PC-3 (cell line): ENCODE results near the gene OPALIN. TPM values are rescaled to one million over a fixed set of nuclear protein-coding genes. Genes with fewer than 3 reads are reported as not detected.

Experiments used
- ATAC-seq: fragments of 200-7000 bp; cut with Tn5 transposase; 2 replicates; pipeline ENCODE4 v1.9.1; 2020; ENCODE audit warnings: mild to moderate bottlenecking, moderate library complexity
- BruUV-seq: library from RNA; stranded (reverse); fragments of 400-500 nt; replicated peaks from 2 replicates; lab custom pipeline; 2021; lab: Mats Ljungman, UMichigan
- CTCF ChIA-PET: fragments of 300-600 bp; sonication (Branson Sonifier 250); formaldehyde crosslinking; loops from one replicate; lab custom pipeline; 2022; ENCODE audit warnings: antibody characterized with exemption; lab: Charles Lee
- POLR2A ChIA-PET: fragments of 300-600 bp; sonication (Branson Sonifier 250); formaldehyde crosslinking; loops from one replicate; lab custom pipeline; 2022; ENCODE audit warnings: antibody characterized with exemption; ENCODE audit not compliant: unreplicated experiment; lab: Charles Lee
- DNase-seq: peaks from one replicate; pipeline ENCODE4 v3.0.0-alpha.2; 2015
- H2AFZ ChIP-seq: fragments of 300-600 bp; sonication (generic); 2 replicates; pipeline ENCODE4 v1.6.0; 2016; ENCODE audit warnings: antibody characterized with exemption, low read length
- H3F3A ChIP-seq: fragments of 300-600 bp; sonication (generic); one replicate; pipeline ENCODE4 v1.6.0; 2017; ENCODE audit warnings: antibody characterized with exemption, low read length, control low read depth, mild to moderate bottlenecking; ENCODE audit not compliant: unreplicated experiment
- H3K27ac ChIP-seq: fragments of 300-600 bp; sonication (generic); 2 replicates; pipeline ENCODE4 v1.5.1; 2016; ENCODE audit warnings: mild to moderate bottlenecking, low read length
- H3K27me3 ChIP-seq: fragments of 300-600 bp; sonication (generic); 2 replicates; pipeline ENCODE4 v1.6.1; 2016; ENCODE audit warnings: low read length, mixed read lengths
- H3K36me3 ChIP-seq: fragments of 300-600 bp; sonication (generic); 2 replicates; pipeline ENCODE4 v1.6.1; 2016; ENCODE audit warnings: low read depth, mixed run types, low read length, mixed read lengths
- H3K4me1 ChIP-seq: fragments of 300-600 bp; sonication (generic); 2 replicates; pipeline ENCODE4 v1.5.1; 2016; ENCODE audit warnings: low read length; ENCODE audit not compliant: insufficient read depth
- H3K4me2 ChIP-seq: fragments of 300-600 bp; sonication (generic); 2 replicates; pipeline ENCODE4 v1.6.0; 2016; ENCODE audit warnings: low read length
- H3K4me3 ChIP-seq: fragments of 300-600 bp; sonication (generic); 2 replicates; pipeline ENCODE4 v1.5.1; 2016; ENCODE audit warnings: mild to moderate bottlenecking, low read length, mixed read lengths
- H3K79me2 ChIP-seq: fragments of 300-600 bp; sonication (generic); 2 replicates; pipeline ENCODE4 v1.6.1; 2017; ENCODE audit warnings: low read length, mixed read lengths
- H3K9ac ChIP-seq: fragments of 300-600 bp; sonication (generic); 2 replicates; pipeline ENCODE4 v1.6.0; 2016; ENCODE audit warnings: mild to moderate bottlenecking, low read length
- H3K9me2 ChIP-seq: fragments of 300-600 bp; sonication (generic); replicated peaks from 2 replicates; pipeline ENCODE4 v1.6.1; 2016; ENCODE audit warnings: mixed run types, low read length, mixed read lengths
- H3K9me3 ChIP-seq: fragments of 300-600 bp; sonication (generic); 2 replicates; pipeline ENCODE4 v1.6.1; 2016; ENCODE audit warnings: low read length, mixed read lengths
- H4K20me1 ChIP-seq: fragments of 300-600 bp; sonication (generic); 2 replicates; pipeline ENCODE4 v1.6.1; 2016; ENCODE audit warnings: low read length, mixed read lengths
- EZH2 ChIP-seq: fragments of 300-600 bp; sonication (generic); IDR thresholded peaks from one replicate; pipeline ENCODE4 v1.6.1; 2017; ENCODE audit warnings: antibody characterized with exemption, mild to moderate bottlenecking, low read length; ENCODE audit not compliant: unreplicated experiment
- EZH2phosphoT487 ChIP-seq: fragments of 300-600 bp; sonication (generic); IDR thresholded peaks from 2 replicates; pipeline ENCODE4 v1.6.1; 2018; ENCODE audit warnings: mild to moderate bottlenecking, antibody characterized with exemption, low read length, borderline replicate concordance
- intact Hi-C: fragments of 100-400 bp; cut with micrococcal nuclease; formaldehyde crosslinking; loops from 2 replicates; pipeline ENCODE4 v1.9.0; 2023
- total RNA-seq: library from RNA; depleted of rRNA; stranded (reverse); fragments of >200 nt; gene quantifications from 2 replicates; pipeline ENCODE4 v1.2.3, GENCODE V29; 2014
- TF ChIP-seq, protein P1 (sequence below): fragments of 300-600 bp; sonication (generic); conservative IDR thresholded peaks from 2 replicates; pipeline ENCODE4 v1.5.1; 2017; ENCODE audit warnings: antibody characterized with exemption, low read depth, mild to moderate bottlenecking, low read length

Gene OPALIN
- total RNA-seq, 1 experiment from 2014 or later, result not detected

DNA sequence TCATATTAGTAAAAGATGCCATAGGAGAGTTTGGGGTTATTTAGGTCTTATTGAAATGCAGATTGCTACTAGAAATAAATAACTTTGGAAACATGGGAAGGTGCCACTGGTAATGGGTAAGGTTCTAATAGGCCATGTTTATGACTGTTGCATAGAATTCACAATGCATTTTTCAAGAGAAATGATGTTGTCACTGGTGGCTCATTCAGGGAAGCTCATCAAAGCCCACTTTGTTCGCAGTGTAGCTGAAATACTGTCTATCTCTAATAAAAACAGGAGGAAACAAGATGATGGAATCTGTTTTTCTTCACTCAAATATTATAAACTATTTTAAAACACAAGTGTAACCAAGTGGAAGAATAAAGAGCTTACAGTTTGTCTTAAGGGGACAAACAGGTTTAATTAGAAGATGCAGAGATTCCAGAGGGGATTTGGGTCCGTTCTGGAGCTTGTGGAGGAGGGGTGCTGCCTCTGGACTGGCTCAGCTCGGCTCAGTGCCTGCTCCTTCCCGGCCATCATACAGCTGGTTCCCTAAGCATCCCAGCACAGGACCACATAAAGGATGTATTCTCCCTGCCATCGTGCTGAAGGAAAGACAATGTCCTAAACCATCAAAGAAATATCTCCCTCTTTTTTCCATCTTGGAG is 20.4 kb downstream of the OPALIN start:
- no peak overlapping the region for H3K4me3 ChIP-seq
- no peaks in the 10 kb centered on the region for H3K79me2 ChIP-seq
- H3K36me3 ChIP-seq, result no peaks in the 10 kb centered on the region; the same call in 1 of the 2 replicates
- H3K27me3 ChIP-seq, result peaks cover 15% of the 10 kb centered on the region
- no peaks in the 10 kb centered on the region for H3K4me1 ChIP-seq
- no peaks in the 10 kb centered on the region for H3F3A ChIP-seq
- no peak overlapping the region for H2AFZ ChIP-seq
- DNase-seq (no peak), ATAC-seq (no peak)
- TF ChIP-seq EZH2phosphoT487 (no peak), EZH2 (no peak)
- TF ChIP-seq, protein P1, sequence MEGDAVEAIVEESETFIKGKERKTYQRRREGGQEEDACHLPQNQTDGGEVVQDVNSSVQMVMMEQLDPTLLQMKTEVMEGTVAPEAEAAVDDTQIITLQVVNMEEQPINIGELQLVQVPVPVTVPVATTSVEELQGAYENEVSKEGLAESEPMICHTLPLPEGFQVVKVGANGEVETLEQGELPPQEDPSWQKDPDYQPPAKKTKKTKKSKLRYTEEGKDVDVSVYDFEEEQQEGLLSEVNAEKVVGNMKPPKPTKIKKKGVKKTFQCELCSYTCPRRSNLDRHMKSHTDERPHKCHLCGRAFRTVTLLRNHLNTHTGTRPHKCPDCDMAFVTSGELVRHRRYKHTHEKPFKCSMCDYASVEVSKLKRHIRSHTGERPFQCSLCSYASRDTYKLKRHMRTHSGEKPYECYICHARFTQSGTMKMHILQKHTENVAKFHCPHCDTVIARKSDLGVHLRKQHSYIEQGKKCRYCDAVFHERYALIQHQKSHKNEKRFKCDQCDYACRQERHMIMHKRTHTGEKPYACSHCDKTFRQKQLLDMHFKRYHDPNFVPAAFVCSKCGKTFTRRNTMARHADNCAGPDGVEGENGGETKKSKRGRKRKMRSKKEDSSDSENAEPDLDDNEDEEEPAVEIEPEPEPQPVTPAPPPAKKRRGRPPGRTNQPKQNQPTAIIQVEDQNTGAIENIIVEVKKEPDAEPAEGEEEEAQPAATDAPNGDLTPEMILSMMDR, result no peak
- H3K27ac ChIP-seq, result no peak overlapping the region
- H3K9me2 ChIP-seq, result no peaks in the 10 kb centered on the region
- intact Hi-C loops, result no loop called here
- H3K9me3 ChIP-seq, result no peaks in the 10 kb centered on the region
- H3K9ac ChIP-seq, result no peak overlapping the region
- CTCF ChIA-PET, result no interaction called here
- no peaks in the 10 kb centered on the region for H4K20me1 ChIP-seq
- BruUV-seq, result no TSS peak
- POLR2A ChIA-PET, result no interaction called here
- no peak overlapping the region for H3K4me2 ChIP-seq

DNA sequence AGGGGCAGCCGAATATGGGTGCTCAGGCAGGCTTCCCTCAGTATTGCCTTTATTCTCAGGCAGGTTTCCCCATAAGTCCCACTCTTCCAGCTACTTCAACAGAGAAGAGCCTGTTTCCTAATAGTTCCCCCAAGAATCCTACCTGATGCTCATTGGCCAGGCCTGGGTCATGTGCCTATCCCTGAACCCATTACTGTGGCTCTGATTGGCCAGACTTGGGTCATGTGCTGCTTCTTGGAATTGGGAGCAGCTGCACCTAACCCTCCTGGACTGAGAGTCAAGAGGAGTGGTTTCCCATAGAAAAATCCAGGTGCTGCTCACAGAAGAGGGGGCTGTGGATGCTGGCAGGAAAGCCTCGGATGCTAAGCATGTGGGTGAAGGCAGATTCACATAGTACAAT is 21.7 kb downstream of the OPALIN start:
- peaks cover 21% of the 10 kb centered on the region for H3K27me3 ChIP-seq
- H3F3A ChIP-seq, result no peaks in the 10 kb centered on the region
- BruUV-seq, result no TSS peak
- H2AFZ ChIP-seq, result no peak overlapping the region
- H3K9ac ChIP-seq, result no peak overlapping the region
- intact Hi-C loops, result no loop called here
- H3K79me2 ChIP-seq, result no peaks in the 10 kb centered on the region
- H3K4me1 ChIP-seq, result no peaks in the 10 kb centered on the region
- no peak overlapping the region for H3K4me3 ChIP-seq
- ATAC-seq (no peak), DNase-seq (no peak)
- H3K4me2 ChIP-seq, result no peak overlapping the region
- no peaks in the 10 kb centered on the region for H4K20me1 ChIP-seq
- H3K27ac ChIP-seq, result no peak overlapping the region
- TF ChIP-seq, protein P1, result no peak
- no peak for TF ChIP-seq EZH2
- no peaks in the 10 kb centered on the region for H3K9me2 ChIP-seq
- ChIA-PET POLR2A (no interaction called here), CTCF (interaction anchor here (0.6 kb wide), 1 partner anchor 8 kb away, joined by 3 read pairs; no protein-coding TSS in a partner anchor)
- H3K36me3 ChIP-seq, result no peaks in the 10 kb centered on the region; the same call in 1 of the 2 replicates
- no peaks in the 10 kb centered on the region for H3K9me3 ChIP-seq
